GM23338 (cell line): ENCODE results near the gene POU2AF3. TPM values are rescaled to one million over a fixed set of nuclear protein-coding genes. Genes with fewer than 3 reads are reported as not detected.

Experiments
- ATAC-seq: fragments of 200-7000 bp; cut with Tn5 transposase; 3 replicates; pipeline ENCODE4 v1.9.1; 2020
- DNase-seq: peaks from one replicate; pipeline ENCODE4 v3.0.0-alpha.2; 2015; ENCODE audit warnings: low spot score
- H2AFZ ChIP-seq: fragments of 200-600 bp; sonication (generic); 2 replicates; pipeline ENCODE4 v1.8.0; 2016; ENCODE audit warnings: antibody characterized with exemption, mild to moderate bottlenecking, moderate library complexity
- H3F3A ChIP-seq: fragments of 200-600 bp; sonication (generic); replicated peaks from 2 replicates; pipeline ENCODE4 v1.8.0; 2017; ENCODE audit warnings: antibody characterized with exemption, mixed run types, low read depth
- H3K27ac ChIP-seq: fragments of 200-600 bp; sonication (generic); 2 replicates; pipeline ENCODE4 v1.6.1; 2016; ENCODE audit warnings: low read depth
- H3K27me3 ChIP-seq: fragments of 200-600 bp; sonication (generic); 2 replicates; pipeline ENCODE4 v1.8.0; 2016; ENCODE audit warnings: mild to moderate bottlenecking, mixed run types, moderate library complexity; ENCODE audit not compliant: insufficient read depth
- H3K36me3 ChIP-seq: fragments of 200-600 bp; sonication (generic); 2 replicates; pipeline ENCODE4 v1.8.0; 2016; ENCODE audit warnings: mild to moderate bottlenecking; ENCODE audit not compliant: insufficient read depth
- H3K4me1 ChIP-seq: fragments of 200-600 bp; sonication (generic); 2 replicates; pipeline ENCODE4 v1.8.0; 2016; ENCODE audit warnings: mild to moderate bottlenecking, moderate library complexity; ENCODE audit not compliant: insufficient read depth
- H3K4me2 ChIP-seq: fragments of 200-600 bp; sonication (generic); 2 replicates; pipeline ENCODE4 v1.7.1; 2017; ENCODE audit warnings: mixed run types
- H3K4me3 ChIP-seq: fragments of 200-600 bp; sonication (generic); 2 replicates; pipeline ENCODE4 v1.6.1; 2016; ENCODE audit warnings: mixed run types
- H3K79me2 ChIP-seq: fragments of 200-600 bp; sonication (generic); replicated peaks from 2 replicates; pipeline ENCODE4 v1.8.0; 2017; ENCODE audit warnings: mild to moderate bottlenecking; ENCODE audit not compliant: insufficient read depth
- H3K9me2 ChIP-seq: fragments of 200-600 bp; sonication (generic); 2 replicates; pipeline ENCODE4 v1.8.0; 2017; ENCODE audit not compliant: insufficient read depth
- H4K20me1 ChIP-seq: fragments of 200-600 bp; sonication (generic); replicated peaks from 2 replicates; pipeline ENCODE4 v1.8.0; 2017; ENCODE audit warnings: mild to moderate bottlenecking; ENCODE audit not compliant: insufficient read depth
- H3K27ac Mint-ChIP-seq: 2 replicates; pipeline ENCODE4 v1.8.0; 2020; ENCODE audit warnings: inconsistent platforms, mild to moderate bottlenecking, moderate library complexity, mixed read lengths
- H3K27me3 Mint-ChIP-seq: 3 replicates; pipeline ENCODE4 v1.8.0; 2022; ENCODE audit warnings: low read depth, mild to moderate bottlenecking, moderate library complexity, mixed read lengths, inconsistent platforms; ENCODE audit not compliant: insufficient read depth, poor library complexity
- H3K36me3 Mint-ChIP-seq: 3 replicates; pipeline ENCODE4 v1.8.0; 2021; ENCODE audit warnings: low read depth, mild to moderate bottlenecking, inconsistent platforms, moderate library complexity, mixed read lengths
- H3K4me1 Mint-ChIP-seq: 3 replicates; pipeline ENCODE4 v1.8.0; 2020; ENCODE audit warnings: mild to moderate bottlenecking, inconsistent platforms, mixed read lengths
- H3K4me3 Mint-ChIP-seq: 3 replicates; pipeline ENCODE4 v1.8.0; 2021; ENCODE audit warnings: moderate library complexity, mild to moderate bottlenecking, inconsistent platforms, mixed read lengths
- H3K9me3 Mint-ChIP-seq: 3 replicates; pipeline ENCODE4 v1.8.0; 2020; ENCODE audit warnings: moderate library complexity, mild to moderate bottlenecking, inconsistent platforms, mixed read lengths
- CREB1 ChIP-seq: fragments of 250-450 bp; sonication (Bioruptor Pico); IDR thresholded peaks from 2 replicates; pipeline ENCODE4 v1.5.0; 2020; ENCODE audit warnings: low read depth, mild to moderate bottlenecking, moderate library complexity
- CTCF ChIP-seq, 2 experiments: fragments of 200-600 bp in 1 of 2; sonication (generic) in 1 of 2; conservative IDR thresholded peaks; 2 replicates each; pipeline versions ENCODE4 v1.5.1 to v1.6.1; 2016 to 2017; ENCODE audit warnings: antibody characterized with exemption in 2 of 2, low read depth in 2 of 2, mild to moderate bottlenecking in 2 of 2, moderate library complexity in 1 of 2
- ETS1 ChIP-seq: IDR thresholded peaks from 2 replicates; pipeline ENCODE4 v1.6.1; 2016; ENCODE audit warnings: antibody characterized with exemption
- EZH2 ChIP-seq: fragments of 200-600 bp; sonication (generic); IDR thresholded peaks from one replicate; pipeline ENCODE4 v1.8.0; 2017; ENCODE audit warnings: antibody characterized with exemption, mild to moderate bottlenecking, low read depth; ENCODE audit not compliant: unreplicated experiment
- EZH2phosphoT487 ChIP-seq: fragments of 200-600 bp; sonication (generic); IDR thresholded peaks from one replicate; pipeline ENCODE4 v1.8.1; 2018; ENCODE audit warnings: antibody characterized with exemption; ENCODE audit not compliant: unreplicated experiment
- JUNB ChIP-seq: IDR thresholded peaks from one replicate; pipeline ENCODE4 v1.6.1; 2016; ENCODE audit warnings: antibody characterized with exemption; ENCODE audit not compliant: unreplicated experiment
- NANOG ChIP-seq: IDR thresholded peaks from 2 replicates; pipeline ENCODE4 v1.6.1; 2016; ENCODE audit warnings: antibody characterized with exemption, borderline replicate concordance
- POLR2AphosphoS5 ChIP-seq: IDR thresholded peaks from 2 replicates; pipeline ENCODE4 v1.6.1; 2016; ENCODE audit warnings: antibody characterized with exemption, low read depth
- REST ChIP-seq: IDR thresholded peaks from one replicate; pipeline ENCODE4 v1.6.1; 2018; ENCODE audit warnings: antibody characterized with exemption; ENCODE audit not compliant: unreplicated experiment
- STAT1 ChIP-seq: IDR thresholded peaks from one replicate; pipeline ENCODE4 v1.6.1; 2016; ENCODE audit warnings: antibody characterized with exemption; ENCODE audit not compliant: unreplicated experiment
- ZNF114 ChIP-seq: fragments of 250-450 bp; sonication (Bioruptor Pico); IDR thresholded peaks from 2 replicates; pipeline ENCODE4 v1.5.0; 2020; ENCODE audit warnings: mild to moderate bottlenecking, moderate library complexity
- ZNF331 ChIP-seq: fragments of 250-450 bp; sonication (Bioruptor Pico); IDR thresholded peaks from 2 replicates; pipeline ENCODE4 v1.5.0; 2020; ENCODE audit warnings: low read depth, mild to moderate bottlenecking, moderate library complexity
- ZNF462 ChIP-seq: fragments of 250-450 bp; sonication (Bioruptor Pico); IDR thresholded peaks from 2 replicates; pipeline ENCODE4 v1.5.0; 2020; ENCODE audit warnings: mild to moderate bottlenecking, moderate library complexity
- polyA plus RNA-seq: library from polyadenylated mRNA; unstranded; fragments of >200 nt; fragmentation: Nextera tagmentation; extraction: Ambion mirVana; gene quantifications from 2 replicates; pipeline ENCODE4 v1.2.1, GENCODE V29; 2016
- total RNA-seq: library from RNA; depleted of rRNA; stranded (reverse); fragments of >200 nt; shearing (Covaris generic); gene quantifications from 2 replicates; pipeline ENCODE4 v1.2.3, GENCODE V29; 2014

POU2AF3 gene
- total and polyA plus RNA-seq, 2 experiments from 2014 or later: 2.7 to 3.4 TPM

- Histone ChIP-seq H3K79me2 (no peaks in the 10 kb centered on the region), H3K4me3 (no peak overlapping the region), H3K4me2 (no peak overlapping the region), H3F3A (no peaks in the 10 kb centered on the region), H3K27me3 (no peaks in the 10 kb centered on the region), H3K9me2 (no peaks in the 10 kb centered on the region), H3K36me3 (no peaks in the 10 kb centered on the region), H3K27ac (no peak overlapping the region), H2AFZ (no peak overlapping the region), H3K4me1 (no peaks in the 10 kb centered on the region), H4K20me1 (no peaks in the 10 kb centered on the region)
- DNase-seq (no peak), ATAC-seq (no peak)
- Mint-ChIP-seq H3K9me3 (no peaks in the 10 kb centered on the region), H3K4me3 (no peak overlapping the region), H3K27ac (no peak overlapping the region), H3K27me3 (peaks cover 2% of the 10 kb centered on the region), H3K4me1 (no peaks in the 10 kb centered on the region), H3K36me3 (no peaks in the 10 kb centered on the region)
- TF ChIP-seq ETS1 (no peak), ZNF462 (CRISPR knock-in tag) (no peak), EZH2 (no peak), REST (no peak), ZNF331 (CRISPR knock-in tag) (no peak), CREB1 (no peak), EZH2phosphoT487 (no peak), CTCF (conservative IDR thresholded peaks at IDR 0.05; ENCODE audit: low read depth in 2 of 2) (no peak), ZNF114 (no peak), NANOG (no peak), POLR2AphosphoS5 (no peak), STAT1 (no peak), JUNB (no peak)
Observed at GRCh38 chr11:111326824-111327223, 28.5 kb downstream of the POU2AF3 start.
